Right atrium auricular region (tissue), 2 donors: Measurements from ENCODE around the gene FHL2. TPM values are rescaled to one million over a fixed set of nuclear protein-coding genes. Genes with fewer than 3 reads are reported as not detected.

Experiments used
- DNase-seq: peaks from one replicate; pipeline ENCODE4 v3.0.0-alpha.2; 2019; ENCODE audit warnings: low spot score
- H3K27ac ChIP-seq, 2 donors: fragments of 200-600 bp; sonication (generic); 1 replicate in 1 of 2; 2 replicates in 1 of 2; pipeline ENCODE4 v1.5.1; 2016 to 2019
- H3K27me3 ChIP-seq, 2 donors: fragments of 200-600 bp; sonication (generic); one replicate each; pipeline versions ENCODE4 v1.5.1 to v1.6.0; 2017 to 2019
- H3K36me3 ChIP-seq: fragments of 200-600 bp; sonication (generic); one replicate; pipeline ENCODE4 v1.5.1; 2016
- H3K4me1 ChIP-seq, 2 donors: fragments of 200-600 bp; sonication (generic); one replicate each; pipeline versions ENCODE4 v1.5.1 to v1.6.0; 2017 to 2019
- H3K4me3 ChIP-seq, 2 donors: fragments of 200-600 bp; sonication (generic); 1 replicate in 1 of 2; 2 replicates in 1 of 2; pipeline ENCODE4 v1.5.1; 2017 to 2019; ENCODE audit warnings: mild to moderate bottlenecking in 1 of 2, moderate library complexity in 1 of 2
- H3K9me3 ChIP-seq, 2 donors: fragments of 200-600 bp; sonication (generic); one replicate each; pipeline ENCODE4 v1.5.1; 2019
- CTCF ChIP-seq, 2 donors: fragments of 200-600 bp; sonication (generic); IDR thresholded peaks; one replicate each; pipeline ENCODE4 v1.5.1; 2019; ENCODE audit warnings: antibody characterized with exemption in 2 of 2
- total RNA-seq, 2 donors: library from RNA; depleted of rRNA; stranded (reverse); fragments of >200 nt; gene quantifications; one replicate each; pipeline ENCODE4 v1.1.0, GENCODE V29; 2016

Gene FHL2
- total RNA-seq, 2 donors from 2014 or later = 141 to 356 TPM

GRCh38 chr2:105371810-105372209 lies 27.0 kb downstream of the FHL2 start:
- no peaks in the 10 kb centered on the region for H3K9me3 ChIP-seq
- no peaks in the 10 kb centered on the region for H3K27me3 ChIP-seq
- peaks cover 46% of the 10 kb centered on the region for H3K36me3 ChIP-seq
- H3K4me3 ChIP-seq = no peak overlapping the region
- TF ChIP-seq CTCF (IDR thresholded peaks at IDR 0.05) = no peak
- peaks cover 0 to 48% of the 10 kb centered on the region in 2 donors for H3K4me1 ChIP-seq
- H3K27ac ChIP-seq = peak overlapping the region in 1 of 2 donors; percentile 68
- peak; percentile 56 for DNase-seq

GRCh38 chr2:105371156-105371555 lies 27.7 kb downstream of the FHL2 start:
- Histone ChIP-seq H3K36me3 (peaks cover 49% of the 10 kb centered on the region), H3K4me1 (peaks cover 0 to 44% of the 10 kb centered on the region in 2 donors), H3K27ac (no peak overlapping the region), H3K27me3 (no peaks in the 10 kb centered on the region), H3K9me3 (no peaks in the 10 kb centered on the region), H3K4me3 (no peak overlapping the region)
- peak; percentile 46 for DNase-seq
- no peak for TF ChIP-seq CTCF (IDR thresholded peaks at IDR 0.05)

- Histone ChIP-seq H3K27me3 (no peaks in the 10 kb centered on the region), H3K36me3 (peaks cover 60% of the 10 kb centered on the region), H3K4me3 (no peak overlapping the region), H3K4me1 (peaks cover 0 to 37% of the 10 kb centered on the region in 2 donors), H3K9me3 (no peaks in the 10 kb centered on the region), H3K27ac (no peak overlapping the region)
- TF ChIP-seq CTCF (IDR thresholded peaks at IDR 0.05) = peak; percentile 88 to 93
- peak; percentile 93 for DNase-seq
Observed at GRCh38 chr2:105369777-105370690, 28.8 kb downstream of the FHL2 start.

- Histone ChIP-seq H3K36me3 (peaks cover 71% of the 10 kb centered on the region), H3K27ac (no peak overlapping the region), H3K4me1 (peaks cover 0 to 28% of the 10 kb centered on the region in 2 donors), H3K27me3 (no peaks in the 10 kb centered on the region), H3K4me3 (no peak overlapping the region), H3K9me3 (no peaks in the 10 kb centered on the region)
- no peak for TF ChIP-seq CTCF (IDR thresholded peaks at IDR 0.05)
- peak; percentile 34 for DNase-seq
Observed at GRCh38 chr2:105368759-105369408, 30.0 kb downstream of the FHL2 start.

GRCh38 chr2:105365206-105365605 lies 33.6 kb downstream of the FHL2 start:
- peaks cover 0 to 13% of the 10 kb centered on the region in 2 donors for H3K4me1 ChIP-seq
- H3K36me3 ChIP-seq = peaks cover 91% of the 10 kb centered on the region
- H3K27ac ChIP-seq = no peak overlapping the region
- no peak for TF ChIP-seq CTCF (IDR thresholded peaks at IDR 0.05)
- no peak for DNase-seq
- H3K27me3 ChIP-seq = no peaks in the 10 kb centered on the region
- H3K4me3 ChIP-seq = no peak overlapping the region
- H3K9me3 ChIP-seq = no peaks in the 10 kb centered on the region
